ENCODE data around the gene ZNF493.

DNA sequence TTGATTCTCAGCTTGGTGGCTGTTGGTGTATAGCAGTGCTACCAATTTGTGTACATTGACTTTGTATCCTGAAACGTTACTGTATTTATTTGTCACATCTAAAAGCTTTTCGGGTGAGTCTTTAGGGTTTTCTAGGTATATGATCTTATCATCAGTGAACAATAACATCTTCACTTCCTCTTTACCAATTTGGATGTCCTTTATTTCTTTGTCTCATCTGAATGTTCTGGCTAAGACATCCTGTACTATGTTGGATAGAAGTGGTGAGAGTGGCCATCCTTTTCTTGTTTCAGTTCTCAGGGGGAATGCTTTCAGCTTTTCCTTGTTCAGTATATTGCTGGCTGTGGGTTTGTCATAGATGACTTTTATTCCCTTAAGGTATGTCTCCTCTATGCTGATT lies 44.1 kb upstream of the ZNF493 start:
- TF ChIP-seq EZH2 (IDR thresholded peaks at IDR 0.05; ENCODE audit: insufficient read depth, poor library complexity, severe bottlenecking) (no peak), EZH2phosphoT487 (IDR thresholded peaks at IDR 0.05; ENCODE audit: insufficient read depth, low read depth) (no peak)

Data from GM23248 (cell line).